Measurements from ENCODE around the gene TSPAN10. TPM values are rescaled to one million over a fixed set of nuclear protein-coding genes. Genes with fewer than 3 reads are reported as not detected.
A peak's percentile ranks its signal among the peaks of the same experiment; 100 is the strongest.

TSPAN10 gene
- total and polyA plus RNA-seq, 2 of the 13 experiments (the other 11 are each of a cell fraction or from before 2014, with no cell fraction given), result 0.54 to 0.75 TPM

GRCh38 chr17:81683584-81684441 is 46.8 kb downstream of the TSPAN10 start, which contains the start of the genes ARL16 and HGS (continued):
- TF ChIP-seq ZFP36L1 (CRISPR knock-in tag; IDR thresholded peaks at IDR 0.05) (no peak), RXRA (CRISPR knock-in tag; IDR thresholded peaks at IDR 0.05) (peak; percentile 62; the same call in 1 of the 2 replicates), ZNF20 (CRISPR knock-in tag; IDR thresholded peaks at IDR 0.05) (no peak), ZNF75D (CRISPR knock-in tag; IDR thresholded peaks at IDR 0.05; ENCODE audit: borderline replicate concordance) (no peak), MEF2D (CRISPR knock-in tag; IDR thresholded peaks at IDR 0.05) (no peak; the same call in 1 of the 2 replicates), ZFAT (CRISPR knock-in tag; conservative IDR thresholded peaks at IDR 0.05) (no peak), SMARCC2 (IDR thresholded peaks at IDR 0.05) (no peak), ZNF331 (CRISPR knock-in tag; IDR thresholded peaks at IDR 0.05) (0 out of 2 replicates have a peak, but pooled peaks have one; percentile 15), ZNF652 (CRISPR knock-in tag; IDR thresholded peaks at IDR 0.05; ENCODE audit: borderline replicate concordance, low read depth) (no peak), GTF2F1 (IDR thresholded peaks at IDR 0.05; ENCODE audit: low read length) (no peak), FOXP1 (IDR thresholded peaks at IDR 0.05) (no peak), FOXP1 (CRISPR knock-in tag; IDR thresholded peaks at IDR 0.05) (no peak), TEAD2 (CRISPR knock-in tag; IDR thresholded peaks at IDR 0.05) (no peak), ZBTB20 (CRISPR knock-in tag; IDR thresholded peaks at IDR 0.05; ENCODE audit: borderline replicate concordance, low read depth) (no peak), ELF3 (CRISPR knock-in tag; IDR thresholded peaks at IDR 0.05) (peak; percentile 85), STAT6 (CRISPR knock-in tag; IDR thresholded peaks at IDR 0.05; ENCODE audit: borderline replicate concordance) (no peak), SP140L (CRISPR knock-in tag; IDR thresholded peaks at IDR 0.05; ENCODE audit: borderline replicate concordance) (no peak), ZFP1 (CRISPR knock-in tag; IDR thresholded peaks at IDR 0.05) (0 out of 2 replicates have a peak, but pooled peaks have one; percentile 39), CBX5 (CRISPR knock-in tag; IDR thresholded peaks at IDR 0.05; ENCODE audit: borderline replicate concordance) (peak; percentile 17; the same call in 1 of the 2 replicates), ZNF552 (CRISPR knock-in tag; IDR thresholded peaks at IDR 0.05; ENCODE audit: borderline replicate concordance) (peak; percentile 70; the same call in 1 of the 2 replicates), MXD3 (CRISPR knock-in tag; IDR thresholded peaks at IDR 0.05) (peak; percentile 66), IRF2 (CRISPR knock-in tag; IDR thresholded peaks at IDR 0.05) (peak; percentile 43; the same call in 1 of the 2 replicates), DNMT3B (CRISPR knock-in tag; conservative IDR thresholded peaks at IDR 0.05) (no peak), KMT2A (CRISPR knock-in tag; IDR thresholded peaks at IDR 0.05) (peak; percentile 82; the same call in 1 of the 2 replicates), MYNN (CRISPR knock-in tag; IDR thresholded peaks at IDR 0.05; ENCODE audit: low read depth) (peak; percentile 71; the same call in 1 of the 2 replicates), KDM5B (CRISPR knock-in tag; IDR thresholded peaks at IDR 0.05; ENCODE audit: borderline replicate concordance) (peak; percentile 55; the same call in 1 of the 2 replicates), ZNF543 (CRISPR knock-in tag; IDR thresholded peaks at IDR 0.05) (peak; percentile 33; the same call in 1 of the 2 replicates), HNRNPH1 (optimal IDR thresholded peaks at IDR 0.05; ENCODE audit: low read depth, low read length) (no peak), ZNF138 (CRISPR knock-in tag; IDR thresholded peaks at IDR 0.05; ENCODE audit: low read depth) (0 out of 2 replicates have a peak, but pooled peaks have one; percentile 76), MXD1 (CRISPR knock-in tag; IDR thresholded peaks at IDR 0.05) (peak; percentile 84; the same call in 1 of the 2 replicates)

All from HepG2 (cell line).